Activated naive CD4-positive, alpha-beta T cell treated with Interleukin-2 at 50 U/mL for 16 hours (primary cell): ENCODE measurements around the gene WDR20.
"Not testable (repeated sequence)": the region's sequence is repeated elsewhere in the genome, so short reads cannot be mapped to it uniquely, and the experiment has no call there.

Source experiments
- DNase-seq: peaks from one replicate; pipeline ENCODE4 v3.0.0-alpha.2; 2020

Gene WDR20

GRCh38 chr14:102241147-102241546 lies 101.5 kb downstream of the WDR20 start:
- DNase-seq: no peak

- DNase-seq: not testable (repeated sequence)
Observed at GRCh38 chr14:102243795-102244194, 104.1 kb downstream of the WDR20 start.

GRCh38 chr14:102246071-102246470 lies 106.4 kb downstream of the WDR20 start:
- no peak for DNase-seq

GRCh38 chr14:102248121-102248520 lies 108.4 kb downstream of the WDR20 start:
- DNase-seq: no peak

GRCh38 chr14:102249041-102249440 lies 109.3 kb downstream of the WDR20 start:
- no peak for DNase-seq

- DNase-seq: no peak
Observed at GRCh38 chr14:102249981-102250380, 110.3 kb downstream of the WDR20 start.

- DNase-seq: no peak
Observed at GRCh38 chr14:102250636-102251035, 110.9 kb downstream of the WDR20 start.

- no peak for DNase-seq
Observed at GRCh38 chr14:102251161-102251560, 111.5 kb downstream of the WDR20 start.

GRCh38 chr14:102252834-102253801 lies 113.4 kb downstream of the WDR20 start:
- DNase-seq: no peak

- DNase-seq: no peak
Observed at GRCh38 chr14:102255401-102256190, 115.9 kb downstream of the WDR20 start.

- DNase-seq: no peak
Observed at GRCh38 chr14:102256716-102257115, 117.0 kb downstream of the WDR20 start.

- no peak for DNase-seq
Observed at GRCh38 chr14:102258136-102258535, 118.4 kb downstream of the WDR20 start.
